ENCODE results near the gene PACRG.

The PACRG gene

GRCh38 chr6:163310973-163311383 is 583.2 kb downstream of the PACRG start:
- no peak overlapping the region for H3K9ac ChIP-seq (ENCODE audit: low read length)
- H3K9me3 ChIP-seq (ENCODE audit: insufficient read depth, low read length), result no peaks in the 10 kb centered on the region
- H3K9me2 ChIP-seq (replicated peaks; ENCODE audit: insufficient read depth, low read length), result no peaks in the 10 kb centered on the region
- no peaks in the 10 kb centered on the region for H3F3A ChIP-seq (ENCODE audit: insufficient read depth)
- TF ChIP-seq CTCF (IDR thresholded peaks at IDR 0.05; ENCODE audit: insufficient read depth, low read length, poor library complexity, severe bottlenecking) (no peak), EZH2phosphoT487 (conservative IDR thresholded peaks at IDR 0.05; ENCODE audit: low read length) (no peak)
- no peak overlapping the region for H3K4me3 ChIP-seq (ENCODE audit: insufficient read depth, low read length, poor library complexity, severe bottlenecking)
- no peak overlapping the region for H2AFZ ChIP-seq (ENCODE audit: low read depth, low read length, severe bottlenecking)
- no peaks in the 10 kb centered on the region for H3K79me2 ChIP-seq (ENCODE audit: insufficient read depth, low read length)
- H3K36me3 ChIP-seq (ENCODE audit: low read length), result no peaks in the 10 kb centered on the region
- no peak overlapping the region for H3K4me2 ChIP-seq (ENCODE audit: low read depth, low read length, poor library complexity, severe bottlenecking)
- no peaks in the 10 kb centered on the region for H4K20me1 ChIP-seq (ENCODE audit: low read depth, low read length)
- H3K27me3 ChIP-seq (ENCODE audit: low read length), result no peaks in the 10 kb centered on the region
- H3K27ac ChIP-seq (ENCODE audit: low read depth, low read length), result no peak overlapping the region

GRCh38 chr6:163311830-163312229 is 584.1 kb downstream of the PACRG start:
- TF ChIP-seq EZH2phosphoT487 (conservative IDR thresholded peaks at IDR 0.05; ENCODE audit: low read length) (no peak), CTCF (IDR thresholded peaks at IDR 0.05; ENCODE audit: insufficient read depth, low read length, poor library complexity, severe bottlenecking) (no peak)
- no peaks in the 10 kb centered on the region for H3F3A ChIP-seq (ENCODE audit: insufficient read depth)
- no peak overlapping the region for H3K9ac ChIP-seq (ENCODE audit: low read length)
- H2AFZ ChIP-seq (ENCODE audit: low read depth, low read length, severe bottlenecking), result no peak overlapping the region
- no peak overlapping the region for H3K4me2 ChIP-seq (ENCODE audit: low read depth, low read length, poor library complexity, severe bottlenecking)
- H3K27ac ChIP-seq (ENCODE audit: low read depth, low read length), result no peak overlapping the region
- H3K9me3 ChIP-seq (ENCODE audit: insufficient read depth, low read length), result no peaks in the 10 kb centered on the region
- no peaks in the 10 kb centered on the region for H3K36me3 ChIP-seq (ENCODE audit: low read length)
- H3K4me3 ChIP-seq (ENCODE audit: insufficient read depth, low read length, poor library complexity, severe bottlenecking), result no peak overlapping the region
- H4K20me1 ChIP-seq (ENCODE audit: low read depth, low read length), result no peaks in the 10 kb centered on the region
- no peaks in the 10 kb centered on the region for H3K27me3 ChIP-seq (ENCODE audit: low read length)
- no peaks in the 10 kb centered on the region for H3K79me2 ChIP-seq (ENCODE audit: insufficient read depth, low read length)
- H3K9me2 ChIP-seq (replicated peaks; ENCODE audit: insufficient read depth, low read length), result no peaks in the 10 kb centered on the region

DNA sequence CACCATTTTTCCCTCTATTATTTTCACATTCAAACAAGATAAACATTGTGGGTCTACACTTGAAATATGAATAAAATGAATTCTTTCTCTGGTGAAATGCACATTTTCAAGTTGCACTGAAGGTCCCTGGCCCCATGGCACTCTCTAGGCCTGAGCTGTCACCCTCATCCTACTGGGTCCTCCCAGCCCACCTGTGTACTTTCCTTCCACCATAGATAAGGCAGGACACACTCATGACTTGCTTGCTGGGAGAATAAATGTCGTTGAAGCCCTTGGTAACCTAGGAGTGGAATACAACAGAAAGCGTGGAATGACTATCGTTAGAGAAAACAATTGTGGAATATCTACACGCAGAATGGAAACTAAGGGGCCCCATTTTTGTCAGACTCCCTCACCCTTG is 585.8 kb downstream of the PACRG start:
- no peaks in the 10 kb centered on the region for H3K36me3 ChIP-seq (ENCODE audit: low read length)
- H3K4me3 ChIP-seq (ENCODE audit: insufficient read depth, low read length, poor library complexity, severe bottlenecking), result no peak overlapping the region
- no peaks in the 10 kb centered on the region for H3K9me3 ChIP-seq (ENCODE audit: insufficient read depth, low read length)
- H3F3A ChIP-seq (ENCODE audit: insufficient read depth), result no peaks in the 10 kb centered on the region
- no peaks in the 10 kb centered on the region for H3K27me3 ChIP-seq (ENCODE audit: low read length)
- no peak overlapping the region for H3K27ac ChIP-seq (ENCODE audit: low read depth, low read length)
- H3K79me2 ChIP-seq (ENCODE audit: insufficient read depth, low read length), result no peaks in the 10 kb centered on the region
- no peak overlapping the region for H2AFZ ChIP-seq (ENCODE audit: low read depth, low read length, severe bottlenecking)
- H3K9ac ChIP-seq (ENCODE audit: low read length), result no peak overlapping the region
- H3K4me2 ChIP-seq (ENCODE audit: low read depth, low read length, poor library complexity, severe bottlenecking), result no peak overlapping the region
- H3K9me2 ChIP-seq (replicated peaks; ENCODE audit: insufficient read depth, low read length), result no peaks in the 10 kb centered on the region
- no peaks in the 10 kb centered on the region for H4K20me1 ChIP-seq (ENCODE audit: low read depth, low read length)
- TF ChIP-seq EZH2phosphoT487 (conservative IDR thresholded peaks at IDR 0.05; ENCODE audit: low read length) (no peak), CTCF (IDR thresholded peaks at IDR 0.05; ENCODE audit: insufficient read depth, low read length, poor library complexity, severe bottlenecking) (no peak)
